GM18511 (cell line): ENCODE measurements around the gene COL6A1.
"Not testable (repeated sequence)": the region's sequence is repeated elsewhere in the genome, so short reads cannot be mapped to it uniquely, and the experiment has no call there.

Experiments used
- ATAC-seq: cut with Tn5 transposase; IDR thresholded peaks from one replicate; pipeline ENCODE4 v1.9.1; 2021; ENCODE audit warnings: mild to moderate bottlenecking, moderate library complexity; ENCODE audit not compliant: unreplicated experiment

Gene COL6A1

GRCh38 chr21:46040707-46041106 lies 59.1 kb downstream of the COL6A1 start:
- no peak for ATAC-seq

GRCh38 chr21:46041183-46041582 lies 59.6 kb downstream of the COL6A1 start:
- ATAC-seq: no peak

GRCh38 chr21:46045154-46045553 lies 63.6 kb downstream of the COL6A1 start:
- no peak for ATAC-seq

- ATAC-seq: no peak
Measured at GRCh38 chr21:46046471-46046870, 64.9 kb downstream of the COL6A1 start.

GRCh38 chr21:46046906-46047305 lies 65.3 kb downstream of the COL6A1 start:
- not testable (repeated sequence) for ATAC-seq

GRCh38 chr21:46048926-46049889 lies 67.6 kb downstream of the COL6A1 start:
- ATAC-seq: no peak

GRCh38 chr21:46049890-46050667 lies 68.5 kb downstream of the COL6A1 start:
- no peak for ATAC-seq

- ATAC-seq: no peak
Measured at GRCh38 chr21:46050668-46051378, 69.3 kb downstream of the COL6A1 start.

GRCh38 chr21:46051379-46051770 lies 69.8 kb downstream of the COL6A1 start:
- no peak for ATAC-seq

GRCh38 chr21:46051821-46052675 lies 70.5 kb downstream of the COL6A1 start:
- ATAC-seq: no peak

GRCh38 chr21:46052703-46053651 lies 71.4 kb downstream of the COL6A1 start:
- ATAC-seq: no peak

- ATAC-seq: no peak
Measured at GRCh38 chr21:46054031-46054430, 72.5 kb downstream of the COL6A1 start.

GRCh38 chr21:46054451-46054881 lies 72.9 kb downstream of the COL6A1 start:
- no peak for ATAC-seq
